Kasumi-1 (cell line): ENCODE results near the gene DMRT1.
"Not testable (repeated sequence)": the region's sequence is repeated elsewhere in the genome, so short reads cannot be mapped to it uniquely, and the experiment has no call there.

Experiments
- DNase-seq, 2 experiments: peaks; one replicate each; lab custom pipeline; 2025; lab: John Stamatoyannopoulos, UW

DMRT1 gene

DNA sequence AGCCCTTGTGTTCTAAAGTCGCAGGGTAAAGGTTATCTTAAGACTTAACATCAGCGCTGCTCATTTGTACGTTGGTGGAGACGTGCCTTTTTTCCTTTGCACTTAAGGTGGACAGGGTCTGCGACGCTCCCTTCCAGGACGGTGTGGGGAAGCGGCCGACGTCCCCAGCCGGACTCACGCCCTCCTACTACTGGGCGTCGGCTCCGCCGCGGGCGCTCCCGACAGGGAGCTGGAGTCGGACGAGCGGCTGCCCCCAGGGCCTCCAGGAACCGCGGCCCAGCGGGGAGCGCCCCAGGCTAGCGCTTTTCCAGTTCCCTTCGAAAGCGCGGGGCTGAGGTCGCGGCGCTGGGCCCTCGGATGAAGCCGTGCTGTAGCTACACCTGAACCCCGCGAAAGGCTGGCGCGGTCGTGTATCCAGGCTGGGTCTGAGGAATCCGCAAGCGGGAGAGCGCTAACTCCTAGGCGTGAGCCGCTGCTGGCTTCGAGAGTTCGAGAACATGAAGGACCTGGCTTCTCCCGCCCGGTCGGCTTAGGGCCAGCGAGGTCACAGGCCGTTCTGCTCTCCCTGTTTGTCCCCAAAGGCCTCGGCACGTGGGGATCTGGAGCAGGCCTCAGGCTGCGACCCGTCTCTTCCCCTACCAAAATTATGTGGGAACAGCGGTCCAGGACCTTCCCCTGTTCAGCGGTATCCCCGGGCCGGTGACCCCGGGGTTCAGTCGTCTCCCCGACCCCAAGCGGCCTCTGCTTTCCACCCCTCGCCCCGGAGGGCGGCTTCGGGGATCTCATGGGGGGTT is 131.2 kb downstream of the DMRT1 start:
- DNase-seq: no peak

DNA sequence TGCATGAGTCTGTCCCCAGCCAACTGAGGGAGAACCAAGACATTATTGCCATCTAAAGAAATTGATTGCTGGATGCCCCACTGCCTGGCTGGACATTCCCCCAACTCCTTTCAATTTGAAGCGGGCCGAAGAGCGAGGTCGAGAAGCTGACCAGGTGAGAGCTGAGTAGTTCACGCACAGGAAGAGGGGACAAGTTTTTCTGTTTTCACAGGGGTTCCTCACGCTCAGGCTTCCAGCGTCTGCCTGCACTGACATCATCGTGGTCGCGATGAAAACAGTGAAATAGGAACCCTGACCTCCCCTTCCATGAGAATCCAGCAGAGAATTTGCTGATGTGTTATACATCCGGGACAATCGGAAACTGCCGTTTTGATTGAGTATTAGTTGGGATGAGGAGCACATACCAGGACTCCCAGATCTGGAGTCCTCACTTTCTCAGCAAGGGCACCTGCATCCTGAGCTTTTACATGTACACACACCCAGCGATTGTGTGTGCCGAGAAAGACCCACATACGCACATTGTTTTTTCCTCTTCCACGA is 131.9 kb downstream of the DMRT1 start:
- DNase-seq: no peak

DNA sequence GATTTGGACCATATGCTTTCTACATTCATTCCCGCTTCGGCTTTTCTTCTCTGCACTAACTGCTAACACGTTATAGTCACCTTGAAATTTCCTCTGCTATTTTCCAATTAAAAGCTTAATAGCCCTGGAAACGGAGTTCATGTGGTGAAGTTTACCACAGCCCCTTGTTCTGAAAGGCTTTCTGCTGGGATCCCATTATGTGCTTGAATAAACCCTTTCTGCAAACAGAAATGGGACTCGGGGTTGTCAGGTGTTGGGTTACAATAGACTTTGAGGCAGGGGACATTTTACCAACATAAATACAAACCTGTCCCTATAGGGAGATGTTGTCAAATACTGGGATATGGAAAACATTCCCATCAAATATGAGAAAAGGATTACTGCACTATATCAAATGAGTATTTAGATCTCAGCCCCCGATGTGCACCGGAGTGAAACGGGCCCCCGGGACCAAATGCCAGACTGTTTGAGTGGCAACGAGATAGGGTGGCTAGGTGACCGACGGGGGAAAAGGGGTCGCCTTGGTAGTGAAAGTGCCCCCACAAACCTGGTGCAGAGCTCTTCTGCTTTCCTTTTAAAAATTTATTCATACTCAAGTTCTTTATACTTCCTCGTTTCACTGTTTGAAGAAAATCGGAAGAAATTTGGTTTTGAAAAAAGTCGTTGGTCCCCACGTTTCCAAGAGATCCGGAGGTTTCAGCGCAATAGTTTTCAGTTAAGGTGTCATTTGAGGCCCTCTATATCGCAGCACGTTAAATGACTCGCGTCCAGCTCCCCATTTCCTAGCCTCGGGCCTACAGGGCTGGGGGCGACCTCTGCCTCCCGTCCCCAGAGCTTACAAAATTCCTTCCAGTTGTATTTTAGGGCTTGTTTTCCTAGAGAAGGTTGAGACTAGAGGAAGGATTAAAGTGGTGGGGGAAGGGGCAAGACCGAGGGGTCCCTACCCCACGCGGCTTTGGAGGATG is 132.8 kb downstream of the DMRT1 start:
- no peak for DNase-seq

DNA sequence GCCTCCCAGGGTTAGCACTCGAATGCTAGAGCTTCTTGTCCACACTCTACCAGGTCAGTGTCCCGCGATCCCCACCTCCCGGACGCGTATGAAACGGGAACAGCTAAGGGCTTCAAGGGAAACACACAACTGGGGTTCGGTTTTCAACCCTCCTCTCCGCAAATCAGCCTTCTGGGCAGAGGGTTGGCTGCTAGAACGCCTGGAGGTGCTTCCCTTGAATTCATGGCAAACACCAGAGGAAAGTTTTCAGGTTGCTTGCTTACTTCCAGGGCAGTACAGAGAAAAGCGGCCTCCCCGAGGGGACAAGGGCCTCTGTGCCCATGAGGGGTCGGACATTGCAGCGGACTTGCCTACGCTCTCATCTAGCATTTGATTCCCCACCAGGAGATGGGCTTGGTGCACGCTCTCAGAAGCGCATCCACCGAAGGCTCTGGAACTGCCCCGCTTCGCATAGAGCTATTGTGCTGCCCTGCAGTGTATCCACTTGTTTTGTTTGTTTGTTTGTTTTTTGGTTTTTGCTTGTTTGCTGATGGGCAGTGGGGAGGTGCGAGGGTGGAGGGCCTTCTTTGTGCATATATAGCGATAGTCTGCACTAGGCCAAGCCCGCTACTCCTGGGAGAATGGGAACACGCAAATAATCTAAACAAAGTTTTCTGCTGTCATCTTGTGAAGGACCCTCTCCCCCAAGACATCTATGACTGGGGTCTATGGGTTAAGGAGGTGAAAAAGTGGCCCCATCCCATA is 133.7 kb downstream of the DMRT1 start:
- no peak for DNase-seq

DNA sequence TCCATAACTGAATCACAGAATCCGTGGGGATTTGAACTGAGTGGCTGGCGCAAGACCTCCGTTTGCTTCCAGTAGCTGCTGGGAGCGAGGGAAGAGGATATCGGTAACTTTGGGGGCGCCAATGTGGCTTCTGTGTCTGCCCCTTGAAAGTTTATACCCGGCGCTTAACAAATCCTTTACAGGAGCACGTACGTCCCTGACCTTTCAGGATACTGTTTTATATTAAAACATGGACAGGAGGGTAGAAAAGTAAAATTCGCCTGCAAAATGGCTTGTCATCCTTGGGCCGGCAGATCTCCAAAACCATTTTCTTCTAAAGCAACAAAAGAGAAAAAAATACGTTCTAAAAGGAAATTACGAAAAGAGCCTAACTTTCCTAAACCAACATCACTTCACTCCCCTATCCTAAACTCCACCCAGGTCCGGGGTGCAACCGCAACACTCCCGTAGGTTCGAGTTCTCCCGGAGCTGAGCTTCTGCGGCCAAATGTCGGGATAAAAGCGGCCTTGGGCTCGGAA is 134.3 kb downstream of the DMRT1 start:
- DNase-seq: no peak

DNA sequence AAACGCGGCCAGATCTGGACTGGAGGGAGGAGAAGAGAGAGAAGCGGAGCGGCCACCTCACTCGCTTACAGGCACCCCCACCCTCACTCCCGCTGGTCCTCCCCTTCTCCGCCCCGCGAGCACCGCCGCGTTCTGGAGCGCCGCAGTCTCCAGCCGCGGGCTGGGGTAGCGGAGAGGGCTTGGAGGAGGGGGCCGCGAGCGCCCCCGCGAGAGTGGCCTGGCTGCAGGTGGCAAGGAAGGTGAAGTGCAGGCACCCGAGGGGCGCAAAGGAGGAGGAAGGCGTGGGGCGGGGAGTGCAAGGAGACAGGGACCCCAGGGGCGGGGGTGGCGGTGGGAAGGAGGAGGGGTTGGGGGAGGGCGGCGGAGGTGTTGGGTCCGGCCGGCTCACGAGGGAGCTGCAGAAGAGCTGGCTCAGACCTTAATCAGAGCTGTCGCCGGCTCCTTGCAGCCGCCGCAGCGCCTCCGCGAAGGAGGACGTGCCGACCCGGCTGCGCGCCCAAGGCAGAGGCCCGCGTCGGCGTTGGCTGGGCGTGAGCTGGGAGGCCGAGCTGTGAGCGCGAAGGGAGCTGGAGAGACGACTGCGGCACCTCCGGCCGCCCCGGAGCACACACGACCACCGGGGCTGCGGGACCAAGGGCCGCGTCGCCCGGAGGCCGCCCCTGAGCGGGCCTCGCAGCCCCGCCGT is 134.9 kb downstream of the DMRT1 start, which contains the start of gene DMRT3:
DMRT3 (plus strand) TSS at position 398 of the 685 bp plus-strand sequence. CDS start 347 bp downstream, outside the sequence.
- DNase-seq: no peak

DNA sequence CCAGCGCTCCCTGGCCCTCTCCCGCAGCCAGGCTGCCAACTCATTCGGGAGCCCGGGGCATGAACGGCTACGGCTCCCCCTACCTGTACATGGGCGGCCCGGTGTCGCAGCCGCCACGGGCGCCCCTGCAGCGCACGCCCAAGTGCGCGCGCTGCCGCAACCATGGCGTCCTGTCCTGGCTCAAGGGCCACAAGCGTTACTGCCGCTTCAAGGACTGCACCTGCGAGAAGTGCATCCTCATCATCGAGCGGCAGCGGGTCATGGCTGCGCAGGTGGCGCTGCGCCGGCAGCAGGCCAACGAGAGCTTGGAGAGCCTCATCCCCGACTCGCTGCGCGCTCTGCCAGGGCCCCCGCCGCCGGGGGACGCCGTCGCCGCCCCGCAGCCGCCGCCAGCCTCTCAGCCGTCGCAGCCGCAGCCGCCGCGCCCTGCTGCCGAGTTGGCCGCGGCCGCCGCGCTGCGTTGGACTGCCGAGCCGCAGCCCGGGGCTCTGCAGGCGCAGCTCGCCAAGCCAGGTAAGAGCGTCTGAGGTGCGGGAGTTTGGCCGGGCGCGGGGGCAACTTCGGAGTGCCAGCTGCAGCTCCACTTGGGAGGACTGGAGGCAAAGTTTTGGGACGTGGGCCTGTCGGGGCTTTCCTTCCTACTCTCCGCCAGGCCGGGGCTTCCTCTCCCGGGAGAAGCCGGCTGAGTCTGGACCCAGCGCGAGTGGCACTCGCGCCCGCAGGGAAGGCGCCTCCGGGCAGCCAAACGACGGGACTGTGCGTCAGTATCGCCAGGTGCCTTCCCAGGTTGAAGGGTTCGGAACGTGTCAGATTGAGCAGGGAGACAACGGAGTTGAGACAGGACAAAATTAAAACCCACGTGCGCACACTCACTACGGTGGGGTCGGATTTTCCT is 135.7 kb downstream of the DMRT1 start:
- no peak for DNase-seq

DNA sequence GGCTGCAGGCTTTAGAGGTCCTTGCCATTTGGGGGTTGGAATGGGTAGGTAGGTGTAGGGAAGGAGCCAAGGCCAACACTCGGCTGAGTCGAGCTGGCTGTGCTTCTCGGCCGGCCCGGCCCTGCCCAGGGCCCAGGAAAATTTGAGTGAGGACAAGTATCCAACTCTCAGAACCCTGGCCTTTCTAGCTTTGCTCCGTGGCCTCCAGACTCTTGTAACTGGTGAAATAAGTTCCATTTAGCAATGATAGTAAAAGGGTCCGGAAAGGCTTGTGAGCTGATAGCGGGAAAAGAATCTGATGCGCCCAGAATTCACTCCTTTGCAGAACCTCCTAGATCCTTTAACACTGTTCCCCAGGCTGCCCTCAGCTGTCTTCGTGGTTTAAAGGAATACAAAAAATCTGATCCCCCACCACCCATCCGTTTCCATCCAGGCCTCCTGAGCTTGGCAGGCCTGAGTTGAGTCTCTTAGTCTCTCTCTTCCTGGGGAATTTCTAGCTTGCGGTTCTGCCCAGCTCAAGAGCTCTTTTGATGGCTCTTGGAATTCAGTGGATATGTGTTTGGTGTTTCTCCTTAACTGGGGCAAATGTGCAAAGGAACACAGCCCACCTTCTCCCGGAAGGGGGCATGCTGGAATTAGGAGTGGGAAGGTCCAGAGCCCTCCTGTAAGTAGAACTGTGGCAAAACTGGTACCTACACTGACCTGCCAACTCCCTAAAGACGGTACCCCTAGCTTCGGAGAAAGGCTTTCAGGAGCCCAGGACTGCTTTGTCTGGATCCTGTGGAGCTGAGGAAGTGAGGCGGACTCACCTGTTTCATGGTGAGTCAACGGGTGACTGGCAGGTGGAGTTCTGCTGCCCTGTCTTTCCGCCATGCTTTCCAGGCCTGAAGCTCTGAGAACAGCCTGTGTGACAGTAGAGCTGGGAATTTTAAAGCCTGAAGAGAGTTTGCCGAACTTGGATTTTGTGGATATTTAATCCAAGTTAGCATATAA is 136.6 kb downstream of the DMRT1 start:
- no peak for DNase-seq

DNA sequence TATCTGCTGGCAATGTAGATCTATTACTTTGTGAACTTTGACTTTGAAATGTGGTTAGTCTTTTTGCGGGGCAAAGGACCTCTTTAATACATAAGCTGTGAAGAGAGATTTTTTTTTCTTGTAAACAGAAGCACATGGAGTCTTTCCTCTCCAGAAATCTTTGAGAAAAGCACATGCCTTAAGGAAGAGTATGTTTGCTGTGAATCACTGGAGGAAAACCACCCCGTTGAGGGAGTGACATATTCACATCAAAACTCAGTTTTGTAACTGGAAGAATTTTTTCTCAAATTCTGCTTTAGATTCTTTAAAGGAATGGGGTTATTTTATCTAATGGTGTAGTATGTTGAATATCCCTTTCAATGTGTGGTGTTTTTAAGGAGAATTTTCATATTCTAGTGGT is 138.5 kb downstream of the DMRT1 start:
- DNase-seq: no peak

DNA sequence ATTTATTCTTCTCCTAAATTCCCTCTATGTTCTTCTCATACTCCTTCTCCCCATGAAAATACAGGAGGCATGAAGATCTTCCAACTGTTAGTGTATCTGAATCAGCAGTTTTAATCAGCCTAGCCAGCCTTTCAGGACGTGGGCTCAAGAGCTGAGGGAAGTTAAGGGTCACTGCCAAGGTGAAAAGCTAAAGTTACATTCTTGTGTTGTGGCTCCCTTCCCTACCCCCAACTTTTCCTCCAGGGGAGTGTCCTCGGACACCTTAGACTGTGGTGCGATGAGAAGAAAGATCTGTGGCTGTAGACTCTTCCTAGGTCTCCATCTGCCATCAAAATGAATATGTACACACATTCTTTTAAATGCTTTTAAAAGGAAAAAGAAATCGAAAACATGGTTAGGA is 139.1 kb downstream of the DMRT1 start:
- DNase-seq: no peak

DNA sequence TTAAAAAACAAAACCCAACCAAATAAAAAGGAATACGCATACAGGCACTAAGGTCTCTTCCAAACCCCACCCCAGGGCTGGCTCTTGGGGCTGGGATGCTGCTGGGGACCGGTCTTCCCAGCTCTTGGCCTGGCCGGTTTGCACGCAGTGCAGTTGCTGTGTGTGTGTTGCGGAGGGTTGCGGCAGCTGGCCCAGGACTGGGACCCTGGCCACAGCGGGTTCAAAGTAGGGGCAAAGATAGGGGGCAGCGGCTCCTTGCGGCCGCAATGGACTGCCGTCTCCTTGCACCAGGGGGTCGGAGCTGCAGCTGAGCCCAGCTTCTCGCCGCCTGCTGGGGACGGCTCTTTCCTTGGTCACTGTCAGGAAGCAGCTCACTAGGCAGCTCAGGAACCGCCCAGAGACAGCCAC is 140.0 kb downstream of the DMRT1 start:
- DNase-seq: no peak

DNA sequence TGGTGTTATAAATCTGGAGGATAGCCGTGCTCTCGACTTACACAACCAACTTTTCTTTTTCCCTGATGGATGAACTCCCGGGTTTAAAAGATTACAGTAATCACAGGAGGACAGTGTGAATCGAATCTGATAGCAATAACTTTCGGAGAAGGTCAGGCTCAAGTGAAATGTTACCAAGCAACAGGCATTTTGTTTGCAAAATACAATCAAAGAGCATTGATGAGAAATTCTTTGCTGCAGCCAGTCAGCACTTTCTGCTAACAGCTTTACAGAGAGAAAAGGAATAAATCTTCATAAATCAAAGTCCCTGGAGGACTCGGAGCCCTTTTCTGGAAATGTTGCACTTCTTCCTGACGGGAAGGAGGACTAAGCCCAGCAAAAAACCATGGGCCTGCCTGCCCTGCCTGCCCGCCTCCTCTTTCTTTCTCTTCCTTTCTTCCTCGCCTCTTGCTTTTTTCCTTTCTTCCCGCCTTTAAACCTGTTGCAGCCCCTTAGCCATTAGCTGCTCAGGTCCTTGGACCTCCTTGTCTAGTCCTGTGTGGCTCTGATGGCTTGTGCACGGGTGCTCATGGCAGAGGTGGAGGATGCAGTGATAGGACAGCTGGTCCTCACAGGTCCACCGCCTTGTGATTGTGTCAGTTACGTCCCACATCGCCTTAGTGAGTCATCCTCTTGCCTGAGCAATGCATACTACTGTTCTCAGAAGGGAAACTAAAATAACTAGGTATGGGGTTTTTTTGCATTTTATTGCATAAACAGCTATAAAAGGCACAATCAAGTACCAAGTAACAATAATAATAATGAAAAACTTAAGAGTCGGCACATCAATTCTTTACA is 141.1 kb downstream of the DMRT1 start:
- DNase-seq: no peak

DNA sequence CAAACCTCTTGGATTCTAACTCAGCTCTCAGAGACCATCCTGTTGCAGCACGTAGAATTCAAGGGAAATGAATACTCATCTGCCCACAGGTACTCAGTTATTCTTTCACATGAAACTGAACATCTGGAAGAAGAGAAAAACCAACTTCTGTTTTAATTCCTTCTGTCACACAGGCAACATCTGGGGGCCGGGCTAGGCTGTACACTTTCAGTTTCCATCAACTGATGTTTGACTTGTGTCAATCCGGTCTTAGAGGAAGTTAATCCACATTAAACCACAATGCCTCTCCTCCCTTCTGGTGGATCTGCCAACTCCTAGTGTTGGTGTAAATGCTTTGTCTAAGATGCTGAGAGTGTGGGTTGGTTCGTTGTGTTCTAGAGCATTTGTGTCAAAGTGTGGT is 152.5 kb downstream of the DMRT1 start:
- DNase-seq: peak; percentile 8 to 34

DNA sequence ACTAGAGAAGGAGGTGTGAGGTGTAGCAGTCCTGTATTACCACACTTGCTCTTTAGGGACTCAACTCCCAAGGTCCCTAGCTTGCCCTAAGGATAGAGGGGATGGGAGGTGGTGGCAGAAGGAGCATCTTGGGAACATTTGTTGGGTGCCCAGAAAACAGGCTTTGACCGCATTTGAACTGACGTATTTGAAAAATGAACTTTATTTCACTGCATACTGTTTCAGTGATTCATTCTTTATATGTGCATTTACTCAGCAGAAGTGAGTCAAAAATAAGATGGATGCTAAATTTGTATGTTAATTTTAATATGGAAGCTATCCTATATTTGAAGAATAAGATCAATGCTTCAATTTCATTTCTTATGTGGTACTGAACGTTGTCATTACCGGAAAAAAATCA is 153.7 kb downstream of the DMRT1 start:
- DNase-seq: no peak

DNA sequence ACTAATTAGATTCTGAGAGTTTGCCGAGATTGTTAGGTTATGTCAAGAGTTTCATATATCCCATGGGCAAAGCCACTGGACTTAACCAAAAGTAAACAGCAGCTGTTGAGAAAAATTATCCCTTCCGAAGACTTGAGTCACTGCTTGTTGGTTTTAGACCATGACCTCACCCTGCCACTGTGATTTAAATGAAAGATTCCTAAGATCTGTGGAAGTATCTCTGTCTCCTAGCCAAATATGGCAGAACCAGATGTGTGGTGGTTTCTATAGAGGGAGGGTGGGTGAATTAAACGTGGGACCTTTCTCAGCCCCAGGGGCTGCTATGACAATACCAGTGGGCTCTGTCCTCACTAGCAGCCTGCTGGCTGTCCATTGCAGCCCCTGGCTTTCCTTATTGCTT is 154.3 kb downstream of the DMRT1 start:
- DNase-seq: no peak

DNA sequence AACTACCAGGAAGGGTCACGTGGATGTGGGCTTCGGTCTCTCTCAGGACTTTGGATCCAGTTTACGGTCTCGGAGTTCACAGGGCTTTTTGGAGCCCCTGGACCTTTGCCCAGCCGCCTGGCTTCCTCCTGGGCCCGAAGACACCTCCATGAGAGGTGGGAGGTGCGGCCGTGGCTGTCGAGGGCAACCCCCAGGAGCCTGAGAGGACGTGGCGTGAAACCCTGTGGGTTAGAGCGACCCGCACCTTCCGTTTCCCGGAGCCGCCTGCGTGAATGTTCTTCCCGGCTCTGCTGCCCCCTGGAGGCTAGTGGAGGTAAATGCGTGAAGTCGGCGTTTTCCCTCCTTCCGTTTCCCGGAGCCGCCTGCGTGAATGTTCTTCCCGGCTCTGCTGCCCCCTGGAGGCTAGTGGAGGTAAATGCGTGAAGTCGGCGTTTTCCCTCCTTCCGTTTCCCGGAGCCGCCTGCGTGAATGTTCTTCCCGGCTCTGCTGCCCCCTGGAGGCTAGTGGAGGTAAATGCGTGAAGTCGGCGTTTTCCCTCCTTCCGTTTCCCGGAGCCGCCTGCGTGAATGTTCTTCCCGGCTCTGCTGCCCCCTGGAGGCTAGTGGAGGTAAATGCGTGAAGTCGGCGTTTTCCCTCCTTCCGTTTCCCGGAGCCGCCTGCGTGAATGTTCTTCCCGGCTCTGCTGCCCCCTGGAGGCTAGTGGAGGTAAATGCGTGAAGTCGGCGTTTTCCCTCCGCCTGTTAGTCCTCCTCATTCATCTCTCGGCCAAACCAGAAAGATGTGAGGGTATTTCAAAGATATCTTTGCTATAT is 157.0 kb downstream of the DMRT1 start:
- not testable (repeated sequence) for DNase-seq

DNA sequence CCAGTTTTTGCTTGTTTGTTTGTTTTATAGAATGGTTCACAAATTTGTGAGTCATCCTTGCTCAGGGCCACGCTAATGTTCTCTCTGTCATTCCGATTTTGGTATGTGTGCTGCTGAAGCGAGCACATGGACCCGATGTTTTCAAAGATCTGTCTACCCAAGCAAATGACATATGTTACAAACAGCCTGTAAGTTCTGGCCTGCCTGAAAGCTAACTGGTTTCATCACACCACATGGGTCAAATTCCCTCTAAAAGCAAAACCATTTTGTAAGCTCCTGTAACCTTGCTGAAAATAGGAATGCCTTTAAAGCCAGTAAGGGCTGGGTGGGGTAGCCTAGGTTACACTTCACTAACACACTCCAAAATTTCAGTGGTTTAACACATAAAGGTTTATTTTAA is 160.3 kb downstream of the DMRT1 start:
- no peak for DNase-seq
